ENCODE measurements around the gene RABGAP1.

The RABGAP1 gene

GRCh38 chr9:123099548-123099947 is 158.7 kb downstream of the RABGAP1 start:
- Histone ChIP-seq H3K9me3 (ENCODE audit: control insufficient read depth in 2 of 2, low read length in 2 of 2) (no peaks in the 10 kb centered on the region), H3K4me1 (ENCODE audit: control insufficient read depth in 2 of 2, insufficient read depth in 2 of 2, low read length in 2 of 2) (no peaks in the 10 kb centered on the region), H3K27ac (ENCODE audit: low read depth in 2 of 2, low read length in 2 of 2) (no peak overlapping the region), H3K27me3 (ENCODE audit: control insufficient read depth in 2 of 2, insufficient read depth in 2 of 2, low read length in 2 of 2) (no peaks in the 10 kb centered on the region), H3K9ac (ENCODE audit: low read depth in 1 of 2, low read length in 2 of 2) (no peak overlapping the region), H3K36me3 (ENCODE audit: control insufficient read depth in 2 of 2, insufficient read depth in 2 of 2, low read length in 2 of 2) (peaks cover 60 to 64% of the 10 kb centered on the region in 2 donors), H3K4me3 (ENCODE audit: low read length in 2 of 2) (no peak overlapping the region)

DNA sequence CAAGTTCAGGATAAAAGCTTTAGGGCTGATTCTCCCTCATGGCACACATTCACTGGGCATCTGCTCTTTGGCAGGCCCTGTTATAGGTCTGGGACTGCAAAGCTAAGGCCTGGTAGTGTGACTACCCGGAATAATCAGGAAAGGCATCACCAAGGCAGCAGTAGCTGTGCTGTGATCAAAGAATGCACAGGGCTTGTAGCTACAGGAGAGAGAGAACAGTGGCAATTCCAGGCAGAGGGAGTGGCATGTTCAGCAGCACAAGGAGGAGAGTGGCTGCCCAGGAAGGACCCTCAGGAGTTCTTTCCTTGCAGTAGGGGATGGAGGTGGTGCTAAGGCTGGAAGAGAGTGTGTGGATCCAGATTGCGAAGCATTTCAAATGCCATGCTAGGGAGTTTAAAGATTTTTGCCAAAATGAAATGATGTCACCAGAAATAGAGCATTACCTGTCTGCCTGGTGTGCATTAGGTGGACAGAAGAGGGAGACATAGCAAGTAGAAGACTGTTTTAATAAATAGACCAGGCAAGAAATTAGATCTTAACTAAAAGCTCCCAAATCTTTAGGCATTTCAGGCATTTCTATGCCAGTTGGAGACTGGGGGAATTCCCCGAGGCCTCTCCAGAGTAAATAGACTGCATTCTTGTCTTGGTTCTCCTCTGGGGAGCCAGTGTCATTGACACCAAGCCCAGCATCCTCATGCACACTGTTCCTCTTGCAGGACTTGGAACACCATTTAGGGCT is 161.7 kb downstream of the RABGAP1 start:
- Histone ChIP-seq H3K4me3 (ENCODE audit: low read length in 2 of 2) (no peak overlapping the region), H3K27me3 (ENCODE audit: control insufficient read depth in 2 of 2, insufficient read depth in 2 of 2, low read length in 2 of 2) (no peaks in the 10 kb centered on the region), H3K9me3 (ENCODE audit: control insufficient read depth in 2 of 2, low read length in 2 of 2) (no peaks in the 10 kb centered on the region), H3K4me1 (ENCODE audit: control insufficient read depth in 2 of 2, insufficient read depth in 2 of 2, low read length in 2 of 2) (no peaks in the 10 kb centered on the region), H3K36me3 (ENCODE audit: control insufficient read depth in 2 of 2, insufficient read depth in 2 of 2, low read length in 2 of 2) (peaks cover 62 to 74% of the 10 kb centered on the region in 2 donors), H3K9ac (ENCODE audit: low read depth in 1 of 2, low read length in 2 of 2) (no peak overlapping the region), H3K27ac (ENCODE audit: low read depth in 2 of 2, low read length in 2 of 2) (no peak overlapping the region)

DNA sequence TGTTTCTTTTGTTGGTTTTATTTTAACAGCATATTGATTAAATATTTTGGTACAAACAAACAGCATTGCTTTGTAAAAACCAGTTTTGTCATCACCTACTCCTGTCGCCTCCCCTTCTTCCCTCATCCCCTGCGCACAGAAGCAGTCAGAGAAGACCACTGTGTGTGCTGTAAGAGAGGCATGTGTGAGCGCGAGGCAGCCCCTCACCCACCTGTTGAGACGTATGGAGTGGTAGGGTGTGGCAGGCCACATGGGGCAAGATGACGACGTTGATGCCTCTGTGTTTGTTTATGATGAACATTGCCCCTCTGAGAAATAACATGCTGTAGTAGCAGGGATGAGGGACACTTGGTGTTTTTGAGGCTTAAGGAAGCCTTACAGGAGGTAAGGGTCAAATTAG is 164.0 kb downstream of the RABGAP1 start:
- no peaks in the 10 kb centered on the region for H3K4me1 ChIP-seq (ENCODE audit: control insufficient read depth in 2 of 2, insufficient read depth in 2 of 2, low read length in 2 of 2)
- no peaks in the 10 kb centered on the region for H3K9me3 ChIP-seq (ENCODE audit: control insufficient read depth in 2 of 2, low read length in 2 of 2)
- no peak overlapping the region for H3K4me3 ChIP-seq (ENCODE audit: low read length in 2 of 2)
- no peak overlapping the region for H3K27ac ChIP-seq (ENCODE audit: low read depth in 2 of 2, low read length in 2 of 2)
- no peak overlapping the region for H3K9ac ChIP-seq (ENCODE audit: low read depth in 1 of 2, low read length in 2 of 2)
- H3K36me3 ChIP-seq (ENCODE audit: control insufficient read depth in 2 of 2, insufficient read depth in 2 of 2, low read length in 2 of 2) = peaks cover 54 to 64% of the 10 kb centered on the region in 2 donors
- no peaks in the 10 kb centered on the region for H3K27me3 ChIP-seq (ENCODE audit: control insufficient read depth in 2 of 2, insufficient read depth in 2 of 2, low read length in 2 of 2)

- H3K27me3 ChIP-seq (ENCODE audit: control insufficient read depth in 2 of 2, insufficient read depth in 2 of 2, low read length in 2 of 2) = no peaks in the 10 kb centered on the region
- peaks cover 61 to 69% of the 10 kb centered on the region in 2 donors for H3K36me3 ChIP-seq (ENCODE audit: control insufficient read depth in 2 of 2, insufficient read depth in 2 of 2, low read length in 2 of 2)
- no peak overlapping the region for H3K9ac ChIP-seq (ENCODE audit: low read depth in 1 of 2, low read length in 2 of 2)
- H3K4me1 ChIP-seq (ENCODE audit: control insufficient read depth in 2 of 2, insufficient read depth in 2 of 2, low read length in 2 of 2) = no peaks in the 10 kb centered on the region
- H3K4me3 ChIP-seq (ENCODE audit: low read length in 2 of 2) = no peak overlapping the region
- no peak overlapping the region for H3K27ac ChIP-seq (ENCODE audit: low read depth in 2 of 2, low read length in 2 of 2)
- no peaks in the 10 kb centered on the region for H3K9me3 ChIP-seq (ENCODE audit: control insufficient read depth in 2 of 2, low read length in 2 of 2)
Measured at GRCh38 chr9:123105490-123105889, 164.7 kb downstream of the RABGAP1 start.

- Histone ChIP-seq H3K27ac (ENCODE audit: low read depth in 2 of 2, low read length in 2 of 2) (no peak overlapping the region), H3K9me3 (ENCODE audit: control insufficient read depth in 2 of 2, low read length in 2 of 2) (no peaks in the 10 kb centered on the region), H3K4me1 (ENCODE audit: control insufficient read depth in 2 of 2, insufficient read depth in 2 of 2, low read length in 2 of 2) (peaks cover 3 to 5% of the 10 kb centered on the region in 2 donors), H3K36me3 (ENCODE audit: control insufficient read depth in 2 of 2, insufficient read depth in 2 of 2, low read length in 2 of 2) (peaks cover 45 to 56% of the 10 kb centered on the region in 2 donors), H3K27me3 (ENCODE audit: control insufficient read depth in 2 of 2, insufficient read depth in 2 of 2, low read length in 2 of 2) (no peaks in the 10 kb centered on the region), H3K9ac (ENCODE audit: low read depth in 1 of 2, low read length in 2 of 2) (no peak overlapping the region), H3K4me3 (ENCODE audit: low read length in 2 of 2) (no peak overlapping the region)
Measured at GRCh38 chr9:123107639-123108285, 166.9 kb downstream of the RABGAP1 start.

- peaks cover 41 to 49% of the 10 kb centered on the region in 2 donors for H3K36me3 ChIP-seq (ENCODE audit: control insufficient read depth in 2 of 2, insufficient read depth in 2 of 2, low read length in 2 of 2)
- H3K27ac ChIP-seq (ENCODE audit: low read depth in 2 of 2, low read length in 2 of 2) = no peak overlapping the region
- H3K27me3 ChIP-seq (ENCODE audit: control insufficient read depth in 2 of 2, insufficient read depth in 2 of 2, low read length in 2 of 2) = no peaks in the 10 kb centered on the region
- H3K4me1 ChIP-seq (ENCODE audit: control insufficient read depth in 2 of 2, insufficient read depth in 2 of 2, low read length in 2 of 2) = peaks cover 3 to 5% of the 10 kb centered on the region in 2 donors
- H3K4me3 ChIP-seq (ENCODE audit: low read length in 2 of 2) = no peak overlapping the region
- H3K9ac ChIP-seq (ENCODE audit: low read depth in 1 of 2, low read length in 2 of 2) = no peak overlapping the region
- no peaks in the 10 kb centered on the region for H3K9me3 ChIP-seq (ENCODE audit: control insufficient read depth in 2 of 2, low read length in 2 of 2)
Measured at GRCh38 chr9:123108976-123109375, 168.2 kb downstream of the RABGAP1 start.

DNA sequence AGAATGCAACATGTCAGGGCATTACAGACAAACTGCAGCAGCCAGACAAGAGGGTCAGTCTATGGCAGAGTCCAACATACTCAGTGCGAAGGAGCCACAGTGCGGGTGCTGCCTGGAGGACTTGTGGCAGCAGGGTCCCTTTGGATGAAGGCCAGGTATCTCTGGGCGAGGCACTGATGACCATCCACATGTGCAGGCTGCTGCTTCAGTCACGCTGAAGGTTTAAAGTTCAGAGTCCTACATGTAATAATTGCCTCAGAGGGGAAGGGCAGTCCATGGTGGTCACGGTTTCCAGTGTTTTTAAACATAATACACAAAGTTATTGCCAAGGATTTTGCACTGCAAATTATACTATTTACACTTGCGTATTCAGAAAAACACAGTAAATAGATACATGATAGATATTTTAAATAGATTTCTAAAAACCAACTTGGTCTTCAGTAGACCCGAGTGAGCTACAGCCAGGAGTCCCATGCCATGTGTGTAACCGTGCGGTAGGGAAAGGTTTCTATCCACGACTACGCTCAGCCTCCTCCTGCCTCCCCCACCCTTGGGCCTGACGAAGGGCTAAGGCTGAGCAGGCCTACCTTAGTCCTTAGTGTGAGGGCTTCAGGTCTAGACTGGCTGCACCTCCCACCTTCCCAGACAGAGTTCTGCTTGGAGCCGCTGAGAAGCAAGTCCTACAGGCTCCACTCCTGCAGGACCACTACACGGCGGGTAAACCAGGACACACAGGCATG is 168.9 kb downstream of the RABGAP1 start:
- Histone ChIP-seq H3K9ac (ENCODE audit: low read depth in 1 of 2, low read length in 2 of 2) (no peak overlapping the region), H3K4me3 (ENCODE audit: low read length in 2 of 2) (no peak overlapping the region), H3K27me3 (ENCODE audit: control insufficient read depth in 2 of 2, insufficient read depth in 2 of 2, low read length in 2 of 2) (no peaks in the 10 kb centered on the region), H3K27ac (ENCODE audit: low read depth in 2 of 2, low read length in 2 of 2) (no peak overlapping the region), H3K4me1 (ENCODE audit: control insufficient read depth in 2 of 2, insufficient read depth in 2 of 2, low read length in 2 of 2) (peaks cover 3 to 5% of the 10 kb centered on the region in 2 donors), H3K36me3 (ENCODE audit: control insufficient read depth in 2 of 2, insufficient read depth in 2 of 2, low read length in 2 of 2) (peaks cover 41 to 42% of the 10 kb centered on the region in 2 donors), H3K9me3 (ENCODE audit: control insufficient read depth in 2 of 2, low read length in 2 of 2) (no peaks in the 10 kb centered on the region)

- no peaks in the 10 kb centered on the region for H3K27me3 ChIP-seq (ENCODE audit: control insufficient read depth in 2 of 2, insufficient read depth in 2 of 2, low read length in 2 of 2)
- H3K4me1 ChIP-seq (ENCODE audit: control insufficient read depth in 2 of 2, insufficient read depth in 2 of 2, low read length in 2 of 2) = peaks cover 3 to 5% of the 10 kb centered on the region in 2 donors
- H3K9ac ChIP-seq (ENCODE audit: low read depth in 1 of 2, low read length in 2 of 2) = no peak overlapping the region
- H3K4me3 ChIP-seq (ENCODE audit: low read length in 2 of 2) = no peak overlapping the region
- H3K36me3 ChIP-seq (ENCODE audit: control insufficient read depth in 2 of 2, insufficient read depth in 2 of 2, low read length in 2 of 2) = peaks cover 32 to 33% of the 10 kb centered on the region in 2 donors
- no peaks in the 10 kb centered on the region for H3K9me3 ChIP-seq (ENCODE audit: control insufficient read depth in 2 of 2, low read length in 2 of 2)
- H3K27ac ChIP-seq (ENCODE audit: low read depth in 2 of 2, low read length in 2 of 2) = no peak overlapping the region
Measured at GRCh38 chr9:123111427-123112014, 170.7 kb downstream of the RABGAP1 start.

DNA sequence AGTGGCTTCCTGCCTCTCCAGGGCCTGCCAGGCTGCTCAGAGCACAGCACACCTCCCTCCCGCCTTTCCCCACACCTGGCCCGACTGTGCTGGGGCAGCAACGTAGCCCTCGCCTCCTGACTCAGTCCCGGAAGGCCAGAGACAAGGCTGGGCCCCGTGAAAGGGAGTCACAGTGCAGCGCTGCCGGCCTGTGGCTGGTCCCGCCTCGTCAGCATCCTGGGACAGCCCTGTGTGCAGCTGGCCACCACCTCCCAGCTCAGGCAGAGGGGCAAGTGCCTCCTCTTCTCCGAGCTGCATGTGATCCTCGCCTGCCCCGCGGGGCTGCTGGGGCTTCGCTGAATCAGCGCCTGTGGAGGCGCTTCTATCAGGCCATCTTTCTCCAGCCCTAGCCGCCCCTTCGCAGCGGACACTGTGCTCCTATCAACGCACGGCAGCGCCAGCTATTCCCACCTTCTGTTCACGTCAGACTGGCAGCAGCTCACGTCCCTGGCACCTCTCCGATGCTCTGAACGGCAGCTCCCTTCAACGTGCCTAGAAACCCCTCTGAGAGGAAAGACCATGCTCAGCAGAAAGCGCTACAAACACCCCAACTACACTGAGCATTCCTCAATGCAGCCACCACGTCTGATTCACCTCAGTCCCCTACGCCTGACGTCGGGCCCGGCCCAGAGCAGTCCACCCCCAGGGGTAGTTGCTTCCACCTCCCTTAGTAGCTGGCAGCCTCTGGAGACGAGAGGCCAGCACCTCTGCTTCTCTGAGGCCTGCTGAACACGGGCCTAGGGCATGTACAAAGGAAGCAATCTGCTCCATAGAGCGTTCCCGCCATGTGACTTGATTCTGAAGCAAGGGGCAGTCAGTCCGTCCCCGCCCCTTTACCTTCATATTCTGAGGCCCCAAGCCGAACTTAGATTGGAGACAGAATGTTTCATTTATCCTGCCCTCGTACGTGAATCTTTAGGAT is 171.5 kb downstream of the RABGAP1 start:
- H3K27ac ChIP-seq (ENCODE audit: low read depth in 2 of 2, low read length in 2 of 2) = no peak overlapping the region
- H3K36me3 ChIP-seq (ENCODE audit: control insufficient read depth in 2 of 2, insufficient read depth in 2 of 2, low read length in 2 of 2) = peaks cover 25 to 28% of the 10 kb centered on the region in 2 donors
- H3K4me3 ChIP-seq (ENCODE audit: low read length in 2 of 2) = no peak overlapping the region
- H3K9ac ChIP-seq (ENCODE audit: low read depth in 1 of 2, low read length in 2 of 2) = no peak overlapping the region
- peaks cover 3 to 5% of the 10 kb centered on the region in 2 donors for H3K4me1 ChIP-seq (ENCODE audit: control insufficient read depth in 2 of 2, insufficient read depth in 2 of 2, low read length in 2 of 2)
- no peaks in the 10 kb centered on the region for H3K9me3 ChIP-seq (ENCODE audit: control insufficient read depth in 2 of 2, low read length in 2 of 2)
- H3K27me3 ChIP-seq (ENCODE audit: control insufficient read depth in 2 of 2, insufficient read depth in 2 of 2, low read length in 2 of 2) = no peaks in the 10 kb centered on the region
